GM18861 (cell line): ENCODE results near the gene CPNE5.

ENCODE experiments used
- ATAC-seq: cut with Tn5 transposase; IDR thresholded peaks from one replicate; pipeline ENCODE4 v1.9.1; 2021; ENCODE audit not compliant: unreplicated experiment

CPNE5 gene

DNA sequence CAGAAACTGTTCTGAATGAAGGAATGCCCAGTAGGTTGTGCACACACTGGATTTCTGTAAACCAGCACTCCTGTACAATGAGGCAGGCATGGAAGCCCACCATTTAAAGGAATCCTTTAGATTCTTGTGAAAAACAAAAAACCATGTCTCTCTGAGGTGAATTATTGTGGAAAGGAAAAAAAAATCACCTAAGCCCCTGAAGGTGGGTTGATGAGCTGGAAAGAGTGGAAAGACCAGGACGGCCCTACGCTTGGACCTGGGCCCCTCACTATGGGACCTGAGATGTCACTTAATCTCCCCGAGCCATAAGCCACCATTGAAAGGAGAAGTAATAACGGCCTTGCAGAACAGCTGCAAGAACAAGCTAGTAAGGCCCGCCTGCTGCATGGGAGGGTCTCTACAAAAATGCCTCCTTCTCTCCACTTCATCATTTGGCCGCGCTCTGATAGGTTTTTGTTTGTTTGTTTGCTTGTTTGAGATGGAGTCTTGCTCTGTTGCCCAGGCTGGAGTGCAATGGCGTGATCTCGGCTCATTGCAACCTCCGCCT lies 72.8 kb downstream of the CPNE5 start:
- ATAC-seq, result no peak

DNA sequence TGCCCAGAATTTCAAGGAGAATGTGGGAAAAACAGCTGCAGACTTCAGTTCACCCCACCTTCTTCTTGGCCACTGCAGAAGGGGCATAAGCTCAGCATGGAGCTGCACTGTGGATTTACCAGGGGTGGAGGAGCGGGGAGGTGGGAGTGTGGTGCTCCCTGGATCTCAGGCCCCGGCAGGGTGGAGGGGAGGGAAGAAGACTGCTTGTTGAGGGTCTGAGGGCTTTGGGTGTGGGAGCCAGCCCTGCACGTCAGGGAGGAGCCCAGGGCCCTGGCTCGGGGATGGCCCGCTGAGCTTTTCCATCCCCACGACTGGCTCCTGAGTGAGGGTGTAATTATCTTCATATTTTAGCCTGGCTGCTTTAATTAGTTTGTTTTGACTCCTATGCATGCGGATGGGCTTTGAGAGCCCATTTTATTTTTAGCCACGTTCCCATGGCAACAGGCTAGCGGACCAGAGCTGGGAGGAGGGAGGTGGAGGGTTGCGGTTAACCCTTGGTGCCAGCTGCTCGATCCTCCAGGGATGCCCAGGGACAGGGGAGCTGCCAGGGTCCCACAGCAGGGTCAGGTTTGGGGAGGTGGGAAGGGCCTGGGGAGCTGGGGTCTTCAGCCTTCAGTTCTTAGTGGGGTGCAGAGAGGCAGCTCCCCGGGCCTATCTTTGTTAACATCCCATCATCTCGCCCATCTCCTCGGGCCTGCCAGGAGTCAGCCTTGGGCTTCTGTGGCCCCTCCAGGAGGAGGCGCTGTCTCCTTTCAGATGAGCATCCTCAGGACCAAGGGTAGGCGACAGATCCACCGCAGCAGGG lies 73.4 kb downstream of the CPNE5 start:
- peak; percentile 78 for ATAC-seq

DNA sequence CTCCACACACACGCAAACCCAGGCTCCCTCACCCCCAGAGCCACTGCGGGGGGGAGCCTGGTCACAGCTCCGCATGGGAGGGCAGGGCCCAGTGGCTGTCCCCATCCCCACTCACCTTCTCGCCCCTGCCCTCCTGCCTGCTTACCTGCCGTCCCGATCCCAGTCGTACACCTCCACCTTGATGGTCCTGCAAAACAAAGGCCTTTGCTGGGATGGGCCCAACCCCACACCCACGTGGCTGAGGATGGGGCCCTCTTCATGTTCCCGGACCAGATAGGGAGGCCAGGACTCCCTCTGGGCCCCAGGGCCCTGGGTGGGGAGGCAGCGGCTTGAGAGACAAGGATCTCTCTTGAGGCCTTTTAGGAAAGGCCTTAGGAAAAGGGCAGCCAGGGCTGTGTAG lies 74.1 kb downstream of the CPNE5 start:
- no peak for ATAC-seq

DNA sequence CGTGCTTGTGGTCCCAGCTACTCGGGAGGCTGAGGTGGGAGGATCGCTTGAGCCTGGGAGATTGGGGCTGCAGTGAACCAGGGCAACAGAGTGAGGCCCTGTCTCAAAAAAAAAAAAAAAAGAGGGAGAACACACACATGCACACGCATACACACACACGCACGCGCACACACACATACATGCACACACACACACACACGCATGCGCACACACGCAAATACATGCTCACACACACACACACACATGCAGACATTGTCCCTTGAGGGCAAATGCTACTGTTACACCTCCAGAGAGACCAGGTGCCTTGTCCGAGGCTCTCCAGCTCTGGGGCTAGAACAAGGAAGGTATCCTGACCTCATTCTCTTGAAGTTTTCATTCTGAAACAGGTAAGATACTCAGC lies 77.1 kb downstream of the CPNE5 start:
- ATAC-seq, result no peak

DNA sequence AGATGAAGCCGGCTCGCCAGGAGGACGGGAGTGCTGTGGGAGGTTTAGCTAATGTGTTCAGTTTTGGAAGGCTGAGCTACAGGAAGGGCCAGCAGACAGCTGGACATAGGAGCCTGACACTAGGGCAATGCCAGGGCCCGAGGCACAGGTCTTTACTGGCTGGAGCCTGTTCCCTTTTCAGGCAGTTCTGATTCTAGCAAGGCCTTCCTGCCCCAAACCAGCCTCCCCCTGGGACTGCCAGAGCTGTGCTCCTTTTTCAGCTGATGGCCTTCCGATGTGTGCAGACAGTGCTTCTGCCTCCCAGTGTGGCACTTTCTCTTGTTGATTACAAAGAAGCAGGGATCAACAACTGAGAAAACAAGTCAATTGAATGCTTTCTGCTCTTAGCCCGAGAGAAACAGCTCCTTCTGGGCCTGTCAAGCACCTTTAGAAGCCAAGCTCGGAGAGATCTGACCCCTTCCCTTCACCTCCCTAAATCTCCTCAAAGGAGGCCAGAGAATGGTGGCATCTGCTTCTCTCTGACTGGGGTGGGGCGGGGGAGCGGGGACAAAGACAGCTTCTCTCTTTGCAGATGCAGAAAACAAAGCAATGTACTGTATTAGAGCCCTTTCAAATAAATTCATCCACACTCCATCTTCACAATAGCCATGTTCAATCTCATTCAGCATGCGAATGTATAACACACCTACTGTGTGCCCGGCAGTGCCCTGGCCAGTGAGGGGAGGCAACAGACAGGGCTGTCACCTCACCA lies 78.4 kb downstream of the CPNE5 start:
- no peak for ATAC-seq

DNA sequence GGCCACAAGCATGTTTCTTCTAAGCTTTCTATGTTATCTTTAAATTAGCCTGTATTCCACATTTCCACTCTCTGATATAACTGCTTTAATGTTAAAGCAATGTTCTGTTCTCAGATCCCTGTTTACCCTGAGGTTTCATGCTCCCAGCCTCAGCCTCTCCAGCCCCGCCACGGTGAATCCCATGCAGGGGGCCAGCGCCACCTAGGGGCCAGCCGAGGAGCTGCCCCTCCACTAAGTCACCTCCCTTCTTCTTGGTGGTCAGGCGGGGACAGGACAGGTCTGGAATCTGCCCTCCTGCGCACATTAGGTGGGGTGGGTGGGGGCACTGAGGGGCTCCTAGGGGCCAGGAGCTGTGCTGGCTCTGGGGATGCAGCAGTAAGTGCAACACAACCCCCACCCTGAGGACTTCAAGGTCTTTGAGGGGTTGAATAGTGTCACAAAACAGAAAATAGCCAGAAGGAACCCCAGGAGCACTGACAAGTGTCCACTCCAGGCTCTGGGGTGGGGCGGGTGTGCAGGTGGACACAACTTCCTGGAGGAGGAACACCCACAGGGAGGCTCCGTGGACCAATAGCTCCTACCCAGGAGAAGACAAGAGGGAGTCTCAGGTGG lies 80.0 kb downstream of the CPNE5 start:
- ATAC-seq, result no peak

DNA sequence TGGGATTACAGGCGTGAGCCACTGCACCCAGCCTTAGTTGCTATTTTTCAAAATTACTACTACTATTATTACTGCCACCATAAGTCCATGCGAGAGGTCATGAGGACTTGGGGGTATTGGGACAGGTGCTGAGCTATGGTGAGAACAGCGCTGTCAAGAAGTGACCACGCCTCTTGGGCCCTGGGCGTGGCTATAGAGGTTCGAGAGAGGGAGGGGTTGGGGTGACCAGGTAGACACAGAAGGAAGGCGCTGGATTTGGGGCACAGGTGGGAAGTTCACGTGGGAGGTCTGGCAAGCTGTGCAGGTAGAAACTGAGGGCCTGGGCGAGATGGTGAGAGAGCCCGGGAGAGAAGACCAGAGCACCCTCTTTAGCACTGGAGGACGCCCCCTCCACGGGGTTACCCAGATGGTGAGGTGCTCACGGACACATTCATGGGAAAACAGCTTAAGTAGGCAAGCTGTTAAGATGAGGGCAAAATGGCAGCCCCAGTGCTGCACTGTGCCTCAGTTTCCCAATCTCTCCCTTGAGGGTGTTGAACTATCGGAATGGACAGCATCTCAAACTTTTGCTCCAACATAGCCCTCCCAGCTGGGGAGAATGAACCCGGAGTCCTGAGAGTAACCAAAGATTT lies 80.6 kb downstream of the CPNE5 start:
- ATAC-seq, result no peak

DNA sequence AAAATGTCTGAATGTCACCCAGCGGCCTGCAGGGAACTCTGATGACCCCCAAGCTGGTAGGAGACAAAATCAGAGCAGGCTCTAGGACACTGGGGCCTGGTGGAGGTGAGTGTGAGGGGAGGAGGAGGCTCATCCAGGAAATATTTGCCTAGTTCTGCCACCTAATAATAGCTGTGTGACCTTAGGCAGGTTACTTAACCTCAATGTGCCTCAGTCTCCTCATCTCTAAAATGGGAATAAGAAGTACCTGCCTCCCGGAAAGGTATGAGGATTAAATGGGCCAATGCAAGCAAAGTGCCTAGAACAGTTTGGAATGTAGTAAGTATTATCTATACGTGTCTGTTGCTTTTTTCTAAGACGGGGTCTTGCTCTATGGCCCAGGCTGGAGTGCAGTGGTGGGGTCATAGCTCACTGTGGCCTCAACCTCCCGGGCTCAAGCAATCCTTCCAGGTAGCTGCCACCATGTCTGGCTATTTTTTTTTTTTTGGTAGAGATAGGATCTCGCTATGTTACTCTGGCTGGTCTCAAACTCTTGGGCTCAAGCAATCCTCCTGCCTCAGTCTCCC lies 81.2 kb downstream of the CPNE5 start:
- ATAC-seq, result no peak

DNA sequence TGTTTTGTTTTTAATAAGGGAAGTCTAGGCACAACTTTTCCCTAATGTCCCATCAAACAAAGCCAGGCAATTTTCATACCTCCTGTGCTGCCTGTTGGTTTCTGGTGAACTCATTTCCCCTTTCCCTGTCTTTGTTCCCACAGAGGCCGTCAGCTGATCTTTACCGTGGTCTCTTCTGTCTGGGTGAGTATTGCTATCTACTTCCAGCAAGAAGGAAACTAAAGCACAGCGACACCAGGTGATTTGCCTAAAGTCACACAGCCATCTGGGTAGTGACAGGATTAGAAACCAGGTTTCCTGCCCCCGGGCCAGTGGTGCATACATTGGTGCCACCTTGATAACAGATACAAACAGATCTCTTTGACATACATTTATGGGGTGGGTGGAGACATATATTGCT lies 82.0 kb downstream of the CPNE5 start:
- no peak for ATAC-seq

DNA sequence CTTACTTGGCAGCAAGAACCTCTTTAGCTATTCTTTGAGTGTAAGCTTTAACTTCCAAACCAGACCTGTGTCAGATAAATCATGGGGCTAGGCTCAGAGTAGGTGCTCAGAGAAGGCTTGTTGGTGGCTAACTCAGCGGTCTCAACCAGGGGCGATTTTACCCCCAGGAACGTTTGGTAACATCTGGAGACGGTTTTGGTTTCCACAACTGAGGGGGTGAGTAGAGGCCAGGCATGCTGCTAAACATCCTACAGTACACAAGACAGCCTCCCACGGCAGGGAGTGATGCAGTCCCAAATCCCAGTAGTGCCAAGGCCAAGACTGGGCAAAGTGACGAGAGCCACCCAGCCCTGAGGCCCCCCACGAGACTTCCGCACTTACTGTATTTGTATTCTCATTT lies 82.5 kb downstream of the CPNE5 start:
- no peak for ATAC-seq

DNA sequence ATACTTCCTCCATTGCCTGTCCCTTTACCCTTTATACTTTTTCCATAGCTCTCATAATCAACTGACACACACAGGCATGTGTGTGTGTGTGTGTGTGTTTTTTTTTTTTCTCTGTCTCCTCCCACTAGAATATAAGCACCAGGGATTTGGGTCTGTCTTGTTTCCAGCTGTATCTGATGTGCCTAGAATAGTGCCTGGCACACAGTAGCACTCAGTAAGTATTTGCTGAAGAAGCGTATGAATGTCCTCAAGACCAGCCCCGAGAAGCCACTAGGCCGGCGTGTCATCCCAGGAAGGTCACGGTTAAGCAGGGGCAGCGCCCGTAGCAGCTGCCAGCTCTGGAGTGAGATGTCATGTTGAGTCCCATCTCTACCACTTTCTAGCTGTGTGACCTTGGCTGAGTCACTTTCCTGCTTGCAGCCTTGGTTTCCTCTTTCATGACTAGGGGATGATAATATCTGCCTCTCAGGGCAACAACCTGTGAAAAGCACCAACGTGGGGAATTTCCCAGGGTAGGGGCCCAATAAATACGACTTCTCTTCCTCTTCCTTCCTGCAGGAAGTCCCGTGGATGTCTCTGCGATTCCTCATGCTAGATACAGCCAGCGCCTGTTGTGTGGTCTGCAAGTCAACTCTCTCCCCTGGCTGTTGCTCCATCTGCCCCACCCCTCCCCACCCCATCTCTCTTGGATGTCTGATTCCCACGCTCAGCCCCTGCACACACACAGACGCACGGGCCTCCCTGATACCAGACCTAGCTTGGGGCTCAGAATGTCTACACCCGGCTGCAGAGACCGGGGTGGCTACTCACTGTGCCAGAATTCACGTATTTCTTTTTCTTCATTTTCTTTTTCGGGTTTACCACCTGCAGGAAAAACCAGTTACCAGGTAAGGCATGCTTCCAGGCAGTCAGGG lies 83.6 kb downstream of the CPNE5 start:
- ATAC-seq, result peak; percentile 34

DNA sequence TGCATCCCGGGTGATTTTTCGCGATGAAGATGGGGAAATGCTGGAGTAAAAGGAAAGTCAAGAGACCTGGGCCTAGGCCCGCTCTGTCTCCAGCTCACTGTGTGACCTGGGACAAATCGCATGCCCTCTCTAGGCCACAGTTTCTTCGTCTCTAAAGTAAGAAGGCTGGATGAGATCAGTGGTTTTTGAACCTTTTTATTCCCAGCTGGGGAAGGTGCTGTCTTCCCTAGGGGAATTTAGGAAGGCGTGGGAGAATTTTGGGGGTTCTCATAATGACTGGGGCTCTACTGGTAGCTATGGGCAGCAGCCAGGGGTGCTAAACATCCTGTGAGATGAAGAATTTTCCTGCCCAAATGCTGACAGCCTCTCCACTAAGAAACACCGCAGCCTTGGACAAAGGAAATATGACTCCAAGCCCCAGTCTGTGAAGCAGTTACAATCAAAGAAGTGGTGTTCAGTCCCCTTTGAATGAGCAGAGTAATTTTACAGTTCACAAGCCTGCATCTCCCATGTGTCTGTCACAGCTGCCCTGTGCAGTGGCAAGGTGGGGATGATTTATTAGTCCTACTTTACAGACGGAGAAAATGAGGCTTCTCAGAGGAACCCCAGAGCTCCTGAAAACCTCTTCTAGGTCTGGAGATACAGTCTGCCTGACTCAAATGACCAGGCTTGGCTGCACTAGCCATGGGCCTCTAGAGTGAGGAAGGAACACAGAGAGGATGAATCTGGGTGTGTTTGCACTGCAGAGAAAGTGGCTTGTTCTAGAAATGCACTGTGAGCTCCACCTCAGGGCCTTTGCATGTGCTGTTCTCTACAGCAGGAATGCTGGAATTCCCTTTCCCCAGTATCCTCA lies 84.4 kb downstream of the CPNE5 start:
- ATAC-seq, result no peak

DNA sequence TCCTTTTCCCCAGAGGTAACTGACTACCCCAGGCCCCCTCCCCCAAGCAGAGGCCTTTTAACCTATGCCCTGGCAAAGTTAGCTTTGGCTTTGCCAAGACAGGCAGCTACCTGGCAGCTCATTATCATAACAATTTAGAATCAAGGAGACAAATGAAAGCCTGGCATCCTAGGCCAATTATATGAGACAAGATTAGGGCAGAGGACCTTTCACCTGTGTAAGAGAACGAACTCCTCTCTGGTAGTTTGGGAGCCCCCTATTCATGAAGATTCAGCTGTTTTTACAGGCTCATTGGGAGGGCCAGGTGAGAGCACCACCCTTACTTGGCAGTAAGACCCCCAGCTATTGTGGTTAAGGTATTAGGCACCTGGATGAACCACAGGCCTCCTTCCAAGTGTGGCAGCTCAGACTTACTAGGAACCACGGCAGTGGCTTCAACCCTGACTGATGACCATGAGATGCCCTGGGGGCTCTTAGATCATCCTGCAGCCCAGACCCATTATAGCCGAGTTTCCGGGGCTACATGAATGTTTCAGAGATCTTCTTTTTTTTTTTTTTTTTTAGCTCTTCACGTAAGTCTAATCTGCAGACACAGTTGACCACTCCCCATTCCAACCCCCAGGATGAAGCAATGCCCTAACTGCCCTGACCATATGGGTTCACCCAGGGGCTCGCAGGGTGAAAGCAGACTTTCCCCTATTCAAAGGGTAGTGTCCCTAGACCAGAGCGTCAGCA lies 85.4 kb downstream of the CPNE5 start:
- no peak for ATAC-seq

DNA sequence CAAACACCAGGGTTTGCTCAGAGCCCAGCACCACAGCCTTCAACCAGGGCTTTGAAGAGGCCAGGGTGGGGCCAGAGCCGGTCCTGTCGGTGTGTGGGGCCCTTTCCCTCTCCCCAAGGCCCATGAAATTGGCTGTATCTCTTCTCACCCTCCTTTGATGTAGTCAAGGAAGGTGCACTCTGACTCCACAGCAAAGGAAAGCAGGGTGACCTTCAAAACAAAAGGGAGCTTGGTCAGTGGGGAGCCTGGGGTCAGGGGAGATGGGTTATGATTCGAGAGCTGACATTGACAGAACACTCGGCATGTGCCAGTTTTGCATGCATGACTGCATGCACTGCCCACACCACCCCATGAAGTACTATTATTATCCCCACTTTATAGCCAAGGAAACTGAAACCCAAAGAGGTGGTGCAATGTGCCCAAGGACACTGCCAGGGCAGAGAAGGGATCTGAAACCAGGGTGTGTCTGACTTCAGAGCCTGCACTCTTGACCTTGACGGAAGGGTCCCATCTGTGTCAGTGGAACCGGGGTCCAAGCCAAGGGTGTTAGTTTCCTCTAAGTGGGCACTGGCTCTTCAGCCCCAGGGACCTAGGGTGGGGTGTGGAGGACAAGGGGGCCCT lies 86.2 kb downstream of the CPNE5 start:
- peak; percentile 46 for ATAC-seq

DNA sequence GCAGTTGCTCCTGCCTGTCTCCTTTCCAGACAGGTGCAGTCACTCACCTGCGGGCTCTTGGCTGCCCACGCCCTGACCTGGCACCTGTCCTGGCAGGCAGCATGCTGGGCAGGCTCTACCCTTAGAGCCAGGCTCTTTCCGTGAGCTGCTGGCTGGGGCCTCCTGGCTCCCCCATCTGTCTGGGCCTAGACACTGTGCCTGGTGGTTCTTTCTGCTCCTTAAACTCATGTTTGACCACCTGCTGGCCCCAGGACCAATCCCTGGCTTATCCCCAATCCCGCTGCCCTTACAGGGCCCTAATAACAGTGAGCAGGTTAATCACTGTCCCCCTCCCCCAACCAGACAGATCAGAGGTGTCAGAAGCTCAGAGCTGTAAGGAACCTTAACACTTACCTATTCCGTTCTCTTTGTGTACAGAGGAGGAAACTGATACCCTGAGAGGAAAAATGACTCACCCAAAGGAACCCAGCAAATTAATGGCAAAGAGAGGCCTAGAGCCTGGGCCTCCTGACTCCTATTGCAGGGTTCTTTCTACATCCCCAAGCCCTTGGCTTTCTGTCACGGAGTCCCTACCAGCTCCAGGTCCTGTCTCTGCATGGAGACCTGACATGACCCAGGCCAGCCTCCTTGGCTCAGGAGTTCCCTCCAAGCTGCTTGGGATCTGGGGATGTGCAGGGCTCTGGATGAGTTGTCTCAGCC lies 86.9 kb downstream of the CPNE5 start:
- no peak for ATAC-seq

DNA sequence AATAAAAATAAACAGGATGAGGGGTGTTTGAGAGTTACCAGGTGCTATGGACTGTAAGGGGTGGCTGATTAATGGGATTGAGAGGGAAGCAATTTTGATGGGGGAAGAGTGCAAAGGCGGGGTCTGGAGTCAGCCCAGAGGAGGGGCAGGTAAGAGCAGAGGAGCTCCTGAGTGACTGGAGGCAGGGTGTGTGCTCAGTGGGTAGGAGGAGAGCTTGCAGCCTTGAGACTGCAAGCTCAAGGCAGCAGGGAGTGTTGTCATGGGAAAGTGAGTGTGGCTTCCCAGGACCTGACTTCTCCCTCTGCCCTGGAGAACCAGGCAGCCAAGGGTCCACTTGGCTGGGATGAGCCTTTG lies 87.4 kb downstream of the CPNE5 start:
- ATAC-seq, result no peak

DNA sequence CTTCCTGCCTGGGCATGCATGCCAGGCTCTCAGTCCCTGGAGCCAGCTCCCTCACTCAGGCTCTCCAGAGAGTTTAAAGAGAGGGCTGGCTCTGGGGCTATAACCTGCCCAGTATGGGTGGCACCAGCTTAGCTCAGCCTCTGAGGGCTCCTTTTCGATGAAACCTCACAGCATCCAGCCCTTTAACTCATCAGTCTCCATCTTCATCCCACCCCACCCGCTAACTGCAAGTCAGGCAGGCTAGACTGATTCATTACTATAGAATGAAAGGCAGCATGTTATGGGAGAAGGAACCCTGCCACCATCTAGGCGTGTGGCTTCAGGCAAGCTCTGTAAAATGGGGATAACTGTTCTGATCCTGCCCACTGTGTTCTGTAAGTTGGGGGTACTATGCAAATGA lies 88.2 kb downstream of the CPNE5 start:
- ATAC-seq, result no peak
